ENCODE measurements around the gene ZNF366.
"Not testable (repeated sequence)": the region's sequence is repeated elsewhere in the genome, so short reads cannot be mapped to it uniquely, and the experiment has no call there.

Gene ZNF366

DNA sequence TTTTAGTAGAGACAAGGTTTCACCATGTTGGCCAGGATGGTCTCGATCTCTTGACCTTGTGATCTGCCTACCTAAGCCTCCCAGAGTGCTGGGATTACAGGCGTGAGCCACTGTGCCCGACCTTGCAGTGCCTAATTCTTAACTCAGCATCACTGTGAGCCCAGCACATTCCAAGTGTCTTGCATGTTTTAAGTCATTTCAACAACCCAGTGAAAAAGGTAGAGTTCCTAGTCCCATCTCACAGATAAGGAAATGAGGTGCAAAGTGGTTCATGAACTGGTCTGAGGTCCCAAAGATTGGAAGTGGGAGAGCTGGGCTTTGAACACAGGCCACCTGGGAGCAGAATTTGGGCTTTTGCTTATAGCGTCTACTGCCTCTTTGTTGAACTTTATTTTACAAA, 68.0 kb downstream of the ZNF366 start:
- no peak for DNase-seq (ENCODE audit: low read depth)

DNA sequence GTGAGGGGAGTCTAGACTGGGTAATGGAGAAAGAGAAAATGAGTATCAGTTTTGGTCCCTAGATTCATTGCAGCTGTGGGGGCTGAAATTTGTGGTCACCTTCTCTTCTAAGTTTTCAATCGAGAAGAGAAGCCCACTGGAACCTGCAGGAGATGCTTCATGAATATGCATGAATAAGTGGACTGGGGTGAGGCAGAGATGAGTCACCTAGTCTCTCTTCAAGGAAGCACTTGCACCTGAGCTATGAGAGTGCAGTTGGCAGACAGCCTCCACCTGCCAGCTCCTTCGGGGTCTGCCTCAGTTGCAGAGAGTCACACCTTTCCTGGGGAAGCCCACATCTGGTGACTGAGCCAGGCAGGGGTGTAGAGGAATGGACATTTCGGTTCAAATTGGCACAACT, 69.1 kb downstream of the ZNF366 start:
- no peak for DNase-seq (ENCODE audit: low read depth)

DNA sequence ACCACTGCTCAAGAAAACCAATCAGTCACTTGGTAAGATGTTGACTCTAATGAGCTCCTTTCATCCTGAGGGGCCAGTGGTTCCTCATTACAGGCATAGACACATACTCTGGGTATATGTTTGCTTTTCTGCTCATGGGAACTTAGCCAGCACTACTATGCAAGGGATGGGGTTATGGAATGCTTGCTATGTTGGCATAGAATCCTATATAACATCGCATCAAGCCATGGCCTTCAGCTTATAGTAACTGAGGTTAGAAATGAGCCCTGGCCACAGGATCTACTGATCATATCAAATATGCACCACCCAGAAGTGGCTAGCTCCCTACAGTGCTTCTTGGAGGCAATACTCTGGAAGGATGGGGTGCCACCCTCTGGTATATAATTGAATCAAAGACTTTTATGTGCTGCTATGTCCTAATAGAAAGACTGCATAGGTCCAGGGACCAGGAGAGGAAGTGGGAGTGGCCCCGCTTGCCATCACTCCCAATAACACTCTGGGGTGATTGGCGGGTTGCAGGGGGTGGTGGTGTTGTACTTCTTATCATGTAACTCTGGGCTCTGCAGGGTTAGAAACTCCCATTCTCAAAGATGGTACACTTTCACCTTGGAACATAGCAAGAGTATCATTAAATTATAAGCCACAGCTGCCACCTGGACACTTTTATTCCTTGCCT, 70.3 kb downstream of the ZNF366 start:
- DNase-seq (ENCODE audit: low read depth), result peak; percentile 54

DNA sequence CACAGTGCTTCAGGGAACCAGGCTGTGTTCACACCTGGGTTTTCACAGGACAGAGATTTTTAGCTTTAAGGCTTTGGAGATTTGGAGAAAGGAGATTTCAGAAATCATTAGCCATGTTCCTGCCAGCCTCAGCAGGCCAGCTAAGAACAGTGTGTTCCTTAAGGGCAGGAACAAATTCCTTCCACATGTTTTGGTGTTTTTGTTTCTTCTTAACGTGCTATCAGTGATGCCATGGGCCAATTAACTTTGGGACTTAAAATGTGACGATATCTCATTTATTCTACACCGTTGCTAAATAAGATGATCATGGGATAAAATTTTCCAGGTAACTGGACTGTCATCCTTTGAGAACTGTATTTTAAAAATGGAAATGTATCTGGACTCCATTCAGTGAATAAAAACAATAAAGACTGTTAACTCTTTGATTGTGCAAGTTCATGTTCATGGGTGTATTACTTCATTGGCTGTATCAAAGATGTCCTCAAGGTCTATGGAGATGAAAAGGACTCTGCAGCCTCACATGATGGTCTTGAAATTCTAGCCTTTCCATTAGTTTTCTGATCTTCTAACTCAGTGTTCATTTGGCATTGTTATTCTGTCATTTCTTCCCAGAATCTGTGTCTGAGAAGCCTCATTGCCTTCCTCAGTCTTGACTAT, 72.3 kb downstream of the ZNF366 start:
- peak; percentile 53 for DNase-seq (ENCODE audit: low read depth)

DNA sequence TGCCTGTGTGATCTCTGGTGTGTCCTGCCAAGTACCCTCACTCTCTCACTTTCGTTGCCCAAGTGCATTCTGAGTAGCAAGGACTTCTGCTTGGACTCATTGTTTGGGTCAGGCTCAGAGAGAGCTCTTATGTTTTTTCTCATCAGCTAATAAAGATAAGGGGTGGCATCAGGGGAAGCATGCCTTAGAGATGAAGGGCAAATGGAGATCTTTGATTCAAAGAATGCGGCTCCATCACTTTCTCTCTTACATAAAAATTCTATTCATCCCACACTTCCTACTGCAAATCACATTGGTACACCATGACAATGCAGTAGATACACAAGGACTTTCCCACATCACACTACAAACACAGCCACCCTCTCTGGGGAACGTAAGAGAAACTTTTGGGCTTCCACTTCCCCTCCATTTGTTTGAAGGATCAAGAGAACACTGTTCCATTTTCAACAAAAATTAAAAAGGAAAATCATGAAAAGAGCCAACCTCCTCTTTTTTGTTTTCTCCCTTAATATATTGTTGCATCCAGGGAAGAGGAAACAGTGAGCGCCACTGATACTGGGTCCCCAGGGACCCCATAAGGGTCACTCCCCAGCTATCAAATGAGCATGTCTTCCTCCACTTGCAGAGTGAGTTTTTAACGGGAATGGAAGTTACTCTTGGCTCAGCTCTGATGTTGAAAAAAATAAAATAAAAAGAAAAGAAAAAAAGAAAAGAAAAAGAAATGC, 73.0 kb downstream of the ZNF366 start:
- DNase-seq (ENCODE audit: low read depth), result no peak

DNA sequence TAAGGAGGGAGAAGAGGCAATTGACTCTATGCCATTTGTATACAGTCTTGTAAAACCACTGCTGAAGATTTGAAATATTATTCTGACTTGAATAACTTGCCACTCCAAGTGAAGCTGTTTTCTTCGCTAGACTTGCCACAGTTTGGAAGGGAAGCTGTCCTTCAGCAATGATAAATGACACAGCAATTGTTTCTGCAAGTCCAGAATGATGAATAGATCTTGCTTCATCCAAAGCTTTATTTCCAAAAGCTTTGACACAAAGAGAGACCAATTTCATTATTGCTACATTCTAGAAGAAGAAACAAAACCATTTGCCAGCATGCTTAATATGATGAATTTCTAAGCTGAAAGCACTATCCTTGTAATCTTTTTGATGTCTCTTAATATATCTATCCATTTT, 73.7 kb downstream of the ZNF366 start:
- no peak for DNase-seq (ENCODE audit: low read depth)

DNA sequence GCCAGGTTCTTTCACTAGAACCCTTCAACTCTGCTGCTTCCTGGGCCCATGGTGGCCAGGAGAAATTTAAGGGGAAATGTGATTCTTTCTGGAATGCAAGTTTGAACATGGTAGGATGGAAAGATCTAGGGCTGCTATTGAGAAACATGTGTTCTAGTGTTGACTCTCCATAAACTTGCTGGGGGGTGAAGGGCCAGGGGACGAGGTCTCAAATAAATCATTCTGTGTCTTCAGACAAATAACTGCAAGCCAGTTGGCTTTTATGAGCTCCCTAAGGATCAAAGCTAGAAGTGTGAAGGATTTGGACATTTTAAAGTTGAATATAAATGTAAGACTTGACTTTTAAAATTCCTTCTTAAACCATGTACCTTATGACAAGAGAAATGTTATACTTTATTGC, 78.5 kb downstream of the ZNF366 start:
- DNase-seq (ENCODE audit: low read depth), result no peak

DNA sequence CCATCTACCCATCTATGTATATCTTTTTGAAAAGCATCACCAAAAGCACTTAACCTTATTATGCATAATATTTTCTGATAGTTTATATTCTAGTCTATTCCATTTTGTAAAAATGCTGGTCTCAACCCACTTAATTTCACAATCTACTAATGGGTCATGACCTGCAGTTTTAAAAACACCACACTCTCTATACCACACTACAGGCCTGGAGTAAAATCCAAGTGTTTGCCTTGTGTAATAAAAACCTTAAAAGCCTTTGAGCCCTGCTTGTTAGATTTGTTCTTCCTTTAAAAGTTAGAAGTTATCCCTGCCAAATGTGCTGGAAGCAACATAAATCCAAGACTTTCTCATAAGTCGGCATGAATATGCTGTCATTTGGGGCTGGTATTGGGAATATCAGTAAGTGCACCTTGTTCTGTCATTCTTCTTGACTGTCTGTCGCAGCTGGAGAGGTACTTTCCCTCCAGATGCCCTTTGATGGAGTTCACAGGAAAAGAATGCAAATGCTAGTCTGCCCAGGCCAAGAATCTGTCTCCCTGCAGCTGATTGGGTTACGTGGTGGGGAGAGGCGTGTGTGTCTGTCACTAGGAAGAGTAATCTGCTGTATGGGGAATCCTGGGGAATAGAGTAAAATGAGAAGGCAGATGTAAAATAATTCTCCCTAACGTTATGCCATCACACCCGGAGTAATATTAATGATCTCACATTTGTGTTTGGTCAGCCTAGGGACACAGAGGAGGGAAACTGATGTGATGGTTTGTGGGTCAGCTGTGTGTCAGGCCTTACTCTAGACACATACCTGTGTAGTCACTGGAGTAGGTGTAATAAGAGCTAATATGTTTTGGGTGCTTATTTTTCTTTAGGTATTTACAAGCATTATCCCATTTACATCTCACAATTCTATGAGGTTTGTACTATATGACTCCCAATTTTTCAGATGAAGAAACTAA, 79.4 kb downstream of the ZNF366 start:
- no peak for DNase-seq (ENCODE audit: low read depth)

DNA sequence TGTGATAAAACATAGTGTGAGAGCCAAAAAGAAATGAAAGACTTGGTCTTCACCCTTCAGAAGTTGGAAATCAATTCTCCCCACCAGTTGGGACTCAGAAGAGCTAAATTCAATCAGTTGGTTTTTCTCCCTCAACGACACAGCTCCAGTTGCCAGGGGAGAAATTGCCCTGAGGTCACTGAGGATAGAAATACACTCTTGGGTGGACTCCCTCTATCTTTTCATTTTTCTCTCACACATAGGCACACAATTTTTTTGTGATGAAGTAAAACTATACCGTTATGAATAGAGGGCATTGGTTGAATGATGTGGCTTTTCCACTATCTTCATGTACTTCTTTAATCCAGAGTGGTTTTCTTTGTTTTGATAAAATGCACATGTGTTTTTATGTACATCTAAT, 80.2 kb downstream of the ZNF366 start:
- DNase-seq (ENCODE audit: low read depth), result no peak

DNA sequence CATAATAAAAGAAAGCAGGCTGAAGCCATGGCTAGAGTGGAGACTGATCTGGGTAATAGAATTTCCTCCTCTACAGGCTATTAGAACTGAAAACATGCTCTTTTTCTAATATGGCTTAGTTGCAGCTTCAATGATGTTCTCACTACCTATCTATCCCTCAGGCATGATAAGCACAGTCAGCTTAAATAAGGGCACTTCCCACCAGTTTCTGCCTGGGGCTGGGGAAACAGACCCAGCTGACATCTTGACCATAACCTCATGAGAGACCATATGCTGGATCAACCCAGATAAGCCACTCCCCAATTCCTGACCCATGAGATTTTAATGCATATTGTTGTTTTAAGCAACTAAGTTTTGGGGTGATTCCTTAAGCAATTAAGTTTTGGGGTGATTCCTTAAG, 81.2 kb downstream of the ZNF366 start:
- no peak for DNase-seq (ENCODE audit: low read depth)

DNA sequence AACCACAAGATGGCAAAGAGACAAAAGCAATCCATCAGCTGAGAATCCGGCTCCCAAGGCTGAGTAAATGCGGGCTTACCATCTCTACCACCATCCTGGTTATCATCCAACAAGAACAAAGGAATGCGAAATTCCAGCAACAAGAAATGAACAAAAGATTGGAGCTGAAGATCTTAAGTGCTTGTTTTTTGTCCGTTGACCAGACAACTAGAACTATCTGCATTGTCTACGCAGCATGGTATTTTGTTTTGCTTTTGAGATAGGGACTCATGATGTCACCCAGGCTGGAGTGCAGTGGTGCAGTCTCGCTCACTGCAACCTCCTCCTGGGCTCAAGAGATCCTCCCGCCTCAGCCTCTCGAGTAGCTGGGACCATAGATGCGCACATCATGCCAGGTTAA, 88.9 kb downstream of the ZNF366 start:
- no peak for DNase-seq (ENCODE audit: low read depth)

DNA sequence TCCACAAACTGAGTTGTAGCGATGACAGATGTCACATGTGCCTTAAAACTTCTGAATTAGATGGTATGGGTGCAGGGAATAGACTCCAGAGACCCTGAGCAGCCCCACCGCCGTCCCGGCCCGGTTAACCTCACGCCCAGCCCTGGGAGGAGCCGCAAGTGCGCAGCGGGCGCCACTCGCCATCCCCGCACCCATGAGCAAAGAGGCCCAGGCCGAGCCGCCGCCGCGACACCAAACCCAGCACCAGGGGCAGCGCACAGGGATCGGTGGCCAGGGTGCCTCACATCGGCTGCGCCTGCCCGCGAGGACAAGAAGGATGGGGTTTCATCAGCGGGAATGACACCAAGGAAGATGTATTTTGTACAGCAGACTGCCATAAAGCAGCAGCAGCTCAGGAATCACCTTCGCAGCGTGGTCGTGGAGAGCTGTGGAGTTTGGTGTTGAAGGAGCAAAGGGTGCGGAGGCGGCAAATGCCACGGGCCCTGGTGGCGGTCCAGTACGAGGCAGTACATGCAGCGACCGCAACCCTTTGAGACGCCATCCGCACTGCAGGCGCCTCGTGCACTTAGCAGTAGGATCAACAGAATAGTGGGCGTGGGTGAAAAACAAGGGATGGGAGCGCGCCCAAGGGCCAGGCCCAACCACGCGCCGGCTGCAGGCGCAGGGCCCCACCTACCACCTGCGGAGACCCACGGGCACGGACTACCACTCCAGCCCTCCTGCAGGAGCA, 89.7 kb downstream of the ZNF366 start:
- no peak for DNase-seq (ENCODE audit: low read depth)

DNA sequence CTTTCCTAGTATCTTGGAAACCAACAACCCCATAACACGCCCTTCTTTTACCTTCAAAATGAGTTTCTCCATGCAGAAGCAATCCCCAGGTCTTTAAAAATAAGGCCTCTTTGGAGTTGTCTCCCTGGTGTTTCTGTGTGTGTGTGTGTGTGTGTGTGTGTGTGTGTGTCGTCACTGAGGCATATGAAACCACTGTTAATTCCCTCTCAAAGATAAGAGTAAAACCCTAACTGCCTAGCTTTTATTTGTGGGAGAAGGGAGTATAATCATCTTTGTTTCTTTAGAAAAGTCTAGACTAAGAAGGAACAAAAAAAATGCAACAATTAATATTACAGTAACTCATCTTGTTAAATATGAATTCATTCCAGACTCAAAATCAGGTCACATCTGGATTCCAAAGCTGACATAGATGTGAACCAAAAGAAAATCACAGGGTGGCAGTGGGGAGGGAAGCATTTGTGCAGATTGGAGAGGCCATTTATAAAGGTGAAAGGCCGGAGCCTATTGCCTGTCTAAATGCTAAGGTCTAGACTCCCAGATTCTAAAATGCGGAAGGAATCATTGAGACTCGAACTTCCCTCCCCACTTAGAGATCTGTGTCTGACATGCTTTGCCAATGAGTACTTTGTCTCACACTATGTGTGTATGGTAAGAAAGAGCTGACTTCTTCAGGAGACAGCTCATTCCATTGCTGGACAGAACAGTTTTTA, 91.4 kb downstream of the ZNF366 start:
- DNase-seq (ENCODE audit: low read depth), result no peak

DNA sequence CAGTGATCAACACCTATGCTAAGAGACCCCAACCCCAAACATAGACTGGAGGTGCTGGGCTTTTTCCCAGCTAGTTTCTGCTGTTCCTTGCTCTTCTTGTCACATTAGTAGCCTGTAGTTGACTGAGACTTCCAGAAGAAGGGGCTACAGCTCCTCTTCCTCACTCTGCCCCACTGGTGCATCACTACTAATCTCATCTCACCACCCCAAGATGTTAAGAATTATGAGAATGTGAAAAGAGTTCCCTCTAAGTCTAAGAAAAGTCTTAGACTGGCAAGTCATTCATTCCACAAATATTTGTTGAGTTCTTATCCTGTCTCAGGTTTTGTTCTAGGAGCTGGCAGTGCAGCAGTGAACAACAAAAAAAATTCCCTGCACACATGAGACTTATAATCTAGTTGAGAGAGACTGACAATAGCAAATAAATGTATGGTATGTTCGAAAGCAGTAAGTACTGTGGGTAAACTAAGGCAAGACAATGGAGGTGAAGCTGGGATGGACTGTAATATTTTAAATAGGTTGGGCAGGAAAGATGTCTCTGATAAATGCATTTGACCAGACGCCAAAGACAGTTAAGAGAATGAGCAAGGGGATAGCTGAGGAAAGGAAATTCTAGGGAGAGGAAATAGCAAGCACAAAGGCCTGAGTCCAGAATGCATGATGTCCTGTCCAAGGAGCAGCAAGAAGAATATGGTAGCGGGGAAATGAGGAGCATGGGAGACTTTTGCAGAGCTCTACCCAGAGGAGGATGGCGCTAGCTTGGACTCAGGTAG, 94.7 kb downstream of the ZNF366 start:
- no peak for DNase-seq (ENCODE audit: low read depth)

DNA sequence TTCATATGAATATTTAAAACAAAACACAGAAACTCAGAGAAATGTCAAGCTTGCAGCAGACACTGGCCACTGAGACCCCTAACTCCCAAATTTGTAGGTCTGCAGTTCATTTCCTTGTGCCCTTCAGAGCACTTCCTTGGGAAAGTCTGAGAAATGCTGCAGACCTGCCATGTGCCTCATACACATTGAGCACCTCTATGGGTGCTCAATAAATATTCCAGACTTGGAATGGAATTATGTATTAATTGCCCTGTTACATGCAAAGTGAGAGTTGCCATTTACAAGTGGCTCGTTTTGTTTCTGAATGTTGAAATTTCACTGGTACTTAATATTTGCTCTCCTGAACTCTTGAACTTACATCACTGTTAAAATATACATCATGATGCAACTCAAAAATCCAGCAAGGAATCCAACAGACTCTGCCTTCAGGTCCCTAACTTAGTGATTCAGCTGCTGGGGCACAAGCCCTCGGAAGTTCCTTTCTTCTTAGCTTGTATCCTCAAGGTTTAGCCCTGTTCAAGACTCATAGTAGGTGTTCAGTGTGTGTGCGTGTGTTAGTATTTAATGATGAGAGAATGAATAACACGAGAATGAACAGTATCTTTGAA, 96.4 kb downstream of the ZNF366 start:
- no peak for DNase-seq (ENCODE audit: low read depth)

DNA sequence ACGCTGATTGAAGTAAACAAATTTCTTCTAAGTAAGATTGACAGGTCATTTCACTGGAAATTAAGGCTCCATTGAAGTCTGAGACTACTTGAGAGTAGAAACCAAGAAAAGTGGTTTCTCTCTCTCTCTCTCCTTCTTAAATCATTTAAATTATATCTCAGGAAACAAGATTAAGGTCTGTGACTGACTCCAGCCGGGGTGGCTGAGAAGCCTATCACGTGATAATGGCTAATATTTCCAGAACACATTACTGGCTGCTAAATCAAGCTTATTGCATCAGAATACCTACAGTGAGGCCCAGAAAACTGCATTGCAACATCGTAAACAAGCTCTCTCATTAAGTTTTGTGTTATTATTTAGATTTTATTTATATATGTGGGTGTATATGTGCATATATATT, 98.6 kb downstream of the ZNF366 start:
- peak; percentile 10 for DNase-seq (ENCODE audit: low read depth)

DNA sequence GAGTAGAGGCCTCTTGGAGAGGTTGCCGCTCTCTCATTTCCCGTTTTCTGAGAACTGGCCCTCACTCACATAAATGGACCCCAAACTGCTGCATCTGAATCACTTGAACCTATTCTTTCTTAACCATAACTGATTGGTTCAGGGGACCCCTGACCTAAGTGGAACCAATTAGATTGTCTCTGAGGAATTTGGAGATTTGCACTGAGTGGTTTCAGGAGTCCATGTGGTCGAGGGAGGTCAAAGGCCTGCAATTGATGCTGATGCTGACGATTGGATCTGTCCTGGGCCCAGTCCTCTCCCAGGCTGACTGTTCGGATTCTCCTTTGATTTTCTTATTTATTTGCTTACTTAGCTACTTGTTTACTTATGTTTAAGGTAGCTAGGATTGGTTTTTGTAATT, 99.1 kb downstream of the ZNF366 start:
- DNase-seq (ENCODE audit: low read depth), result no peak

DNA sequence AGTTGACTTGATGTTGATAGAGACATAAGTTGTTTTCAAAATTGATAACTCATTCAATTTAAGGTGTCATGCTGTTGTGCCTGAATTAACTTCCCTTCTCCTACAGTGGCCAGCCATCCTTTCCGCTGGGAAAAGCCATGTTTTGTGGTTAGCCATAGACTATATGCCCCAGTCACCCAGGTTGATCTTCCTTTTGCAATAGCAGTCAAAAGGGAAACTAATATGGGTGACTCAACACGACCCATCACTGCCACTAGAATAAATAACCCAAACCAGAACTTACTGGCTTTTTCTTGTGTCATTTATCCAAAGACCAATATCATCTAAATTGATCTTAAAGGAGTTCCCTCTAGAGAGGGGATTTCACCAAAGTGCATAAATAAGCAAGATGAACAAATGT, 99.7 kb downstream of the ZNF366 start:
- DNase-seq (ENCODE audit: low read depth), result no peak

DNA sequence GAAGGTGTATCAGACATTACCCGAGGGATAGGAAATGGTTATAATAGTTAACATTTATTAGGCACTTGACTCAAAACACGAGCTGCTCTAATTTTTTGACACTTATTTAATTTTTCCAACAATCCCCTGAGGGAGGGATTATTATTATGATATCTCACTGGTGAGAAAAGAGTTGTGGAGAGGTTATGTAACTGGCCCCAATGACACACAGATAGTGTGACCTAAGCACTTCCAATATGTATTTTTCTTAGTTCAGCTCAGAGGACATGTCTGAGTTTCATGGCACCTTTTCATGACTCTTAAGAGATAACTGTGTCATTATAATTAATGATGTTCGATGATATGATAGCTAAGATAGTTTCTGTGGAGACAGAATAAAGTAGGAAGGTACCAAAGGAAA, 100.1 kb downstream of the ZNF366 start:
- DNase-seq (ENCODE audit: low read depth), result no peak

DNA sequence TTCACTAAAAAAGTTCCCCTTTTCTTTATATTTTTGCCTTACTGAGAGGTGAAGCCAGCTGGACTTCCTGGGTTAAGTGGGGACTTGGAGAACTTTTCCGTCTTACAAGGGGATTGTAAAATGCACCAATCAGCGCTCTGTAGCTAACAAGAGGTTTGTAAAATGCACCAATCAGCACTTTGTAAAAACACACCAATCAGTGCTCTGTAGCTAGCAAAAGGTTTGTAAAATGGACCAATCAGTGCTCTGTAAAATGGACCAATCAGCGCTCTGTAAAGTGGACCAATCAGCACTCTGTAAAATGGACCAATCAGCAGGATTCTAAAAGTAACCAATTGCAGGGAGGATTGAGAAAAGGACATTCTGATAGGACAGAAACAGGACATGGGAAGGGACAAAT, 102.4 kb downstream of the ZNF366 start:
- DNase-seq (ENCODE audit: low read depth), result not testable (repeated sequence)

All from fibroblast of the conjunctiva (primary cell).